Thyroid gland (tissue), 4 donors: ENCODE results near the gene SELP. TPM values are rescaled to one million over a fixed set of nuclear protein-coding genes. Genes with fewer than 3 reads are reported as not detected.

Experiments used
- DNase-seq, 2 donors: peaks; one replicate each; pipeline ENCODE4 v3.0.0-alpha.2; 2019
- H3K27ac ChIP-seq, 3 donors: fragments of 200-600 bp; sonication (generic); 1 replicate in 2 of 3; 2 replicates in 1 of 3; pipeline ENCODE4 v1.5.1; 2016 to 2019; ENCODE audit warnings: mild to moderate bottlenecking in 1 of 3, moderate library complexity in 1 of 3
- H3K27me3 ChIP-seq: fragments of 200-600 bp; sonication (generic); one replicate; pipeline ENCODE4 v1.5.1; 2019
- H3K36me3 ChIP-seq, 2 donors: fragments of 200-600 bp; sonication (generic); one replicate each; pipeline ENCODE4 v1.5.1; 2016 to 2019
- H3K4me1 ChIP-seq, 2 donors: fragments of 200-600 bp; sonication (generic); one replicate each; pipeline ENCODE4 v1.5.1; 2017 to 2019
- H3K4me3 ChIP-seq, 3 donors: fragments of 200-600 bp; sonication (generic); replicated peaks in 1 of 3; 1 replicate in 2 of 3; 2 replicates in 1 of 3; pipeline ENCODE4 v1.5.1; 2016; ENCODE audit warnings: mild to moderate bottlenecking in 1 of 3
- H3K9me3 ChIP-seq: fragments of 200-600 bp; sonication (generic); one replicate; pipeline ENCODE4 v1.5.1; 2017
- POLR2A ChIP-seq, 2 donors: fragments of 450-650 bp; IDR thresholded peaks; one replicate each; pipeline ENCODE4 v1.6.1; 2017; ENCODE audit warnings: antibody characterized with exemption in 2 of 2, mild to moderate bottlenecking in 2 of 2, moderate library complexity in 1 of 2
- whole genome bisulfite sequencing, 2 donors: methylation state at CpG; one replicate each; pipeline ENCODE4 v1.1.5; 2017; 5-methylcytosine and 5-hydroxymethylcytosine counted together
- intact Hi-C: fragments of 100-400 bp; cut with DNase I; formaldehyde crosslinking; loops from one replicate; pipeline ENCODE4 v1.15.1; 2023
- total RNA-seq, 4 donors: library from RNA; depleted of rRNA; stranded (reverse); fragments of >200 nt; gene quantifications; one replicate each; pipeline ENCODE4 v1.2.3, GENCODE V29; 2016
- TF ChIP-seq, protein P1 (sequence below), 6 experiments: fragments of 200-600 bp in 3 of 6; fragments of 450-650 bp in 3 of 6; sonication (generic) in 3 of 6; IDR thresholded peaks; one replicate each; pipeline ENCODE4 v1.5.1; 2016 to 2019; ENCODE audit warnings: antibody characterized with exemption in 6 of 6, mild to moderate bottlenecking in 2 of 6, inconsistent platforms in 1 of 6, moderate library complexity in 1 of 6

SELP gene
- total RNA-seq, 4 donors from 2014 or later = 3.6 to 8.2 (median 5.4) TPM

DNA sequence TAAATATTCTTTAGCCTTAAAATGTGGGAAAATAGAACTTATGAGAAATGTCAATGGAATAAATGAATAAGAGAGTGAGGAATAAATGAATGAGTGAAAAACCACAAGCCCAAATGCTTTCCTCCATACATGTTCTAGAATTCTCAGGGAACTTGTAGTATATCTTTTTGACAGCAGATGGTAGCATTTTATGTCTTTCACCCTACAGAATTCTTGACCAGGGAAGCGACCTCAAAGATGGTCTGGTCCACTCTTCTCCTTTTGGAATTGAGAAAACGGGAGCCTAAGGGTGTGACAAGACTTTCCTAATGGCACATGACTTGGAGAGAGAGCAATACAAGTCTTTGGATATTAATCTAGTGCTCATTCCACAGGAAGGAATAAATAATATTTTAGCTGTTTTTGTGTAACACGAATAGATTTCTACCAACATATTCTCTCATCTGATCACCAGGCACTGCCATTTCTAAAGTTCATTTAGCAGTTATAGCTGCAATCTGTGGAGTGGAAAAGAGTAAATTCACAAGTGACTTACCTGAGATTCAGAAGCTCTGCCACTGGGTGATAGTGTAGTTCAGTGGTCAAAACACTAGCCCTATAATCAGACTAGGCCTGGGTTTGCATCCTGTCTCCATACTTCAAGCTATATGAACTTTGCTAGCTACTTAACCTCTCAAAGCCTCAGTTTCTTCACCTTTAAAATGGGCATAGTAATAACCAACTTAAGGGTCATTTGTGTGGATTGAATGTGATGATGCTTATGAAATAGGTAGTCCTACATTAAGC, 28.6 kb downstream of the SELP start:
- intact Hi-C loops = no loop called here
- Histone ChIP-seq H3K4me3 (no peak overlapping the region), H3K27me3 (no peaks in the 10 kb centered on the region), H3K9me3 (no peaks in the 10 kb centered on the region), H3K27ac (no peak overlapping the region), H3K36me3 (no peaks in the 10 kb centered on the region), H3K4me1 (no peaks in the 10 kb centered on the region)
- 36% methylated on average over 3 of the region's 3 CpGs for WGBS, 2 donors
- no peak for TF ChIP-seq POLR2A (IDR thresholded peaks at IDR 0.05)
- TF ChIP-seq, protein P1, sequence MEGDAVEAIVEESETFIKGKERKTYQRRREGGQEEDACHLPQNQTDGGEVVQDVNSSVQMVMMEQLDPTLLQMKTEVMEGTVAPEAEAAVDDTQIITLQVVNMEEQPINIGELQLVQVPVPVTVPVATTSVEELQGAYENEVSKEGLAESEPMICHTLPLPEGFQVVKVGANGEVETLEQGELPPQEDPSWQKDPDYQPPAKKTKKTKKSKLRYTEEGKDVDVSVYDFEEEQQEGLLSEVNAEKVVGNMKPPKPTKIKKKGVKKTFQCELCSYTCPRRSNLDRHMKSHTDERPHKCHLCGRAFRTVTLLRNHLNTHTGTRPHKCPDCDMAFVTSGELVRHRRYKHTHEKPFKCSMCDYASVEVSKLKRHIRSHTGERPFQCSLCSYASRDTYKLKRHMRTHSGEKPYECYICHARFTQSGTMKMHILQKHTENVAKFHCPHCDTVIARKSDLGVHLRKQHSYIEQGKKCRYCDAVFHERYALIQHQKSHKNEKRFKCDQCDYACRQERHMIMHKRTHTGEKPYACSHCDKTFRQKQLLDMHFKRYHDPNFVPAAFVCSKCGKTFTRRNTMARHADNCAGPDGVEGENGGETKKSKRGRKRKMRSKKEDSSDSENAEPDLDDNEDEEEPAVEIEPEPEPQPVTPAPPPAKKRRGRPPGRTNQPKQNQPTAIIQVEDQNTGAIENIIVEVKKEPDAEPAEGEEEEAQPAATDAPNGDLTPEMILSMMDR (IDR thresholded peaks at IDR 0.05) = peak in 4 of 6 experiments; percentile 12 to 41 (median 38)
- DNase-seq = no peak

DNA sequence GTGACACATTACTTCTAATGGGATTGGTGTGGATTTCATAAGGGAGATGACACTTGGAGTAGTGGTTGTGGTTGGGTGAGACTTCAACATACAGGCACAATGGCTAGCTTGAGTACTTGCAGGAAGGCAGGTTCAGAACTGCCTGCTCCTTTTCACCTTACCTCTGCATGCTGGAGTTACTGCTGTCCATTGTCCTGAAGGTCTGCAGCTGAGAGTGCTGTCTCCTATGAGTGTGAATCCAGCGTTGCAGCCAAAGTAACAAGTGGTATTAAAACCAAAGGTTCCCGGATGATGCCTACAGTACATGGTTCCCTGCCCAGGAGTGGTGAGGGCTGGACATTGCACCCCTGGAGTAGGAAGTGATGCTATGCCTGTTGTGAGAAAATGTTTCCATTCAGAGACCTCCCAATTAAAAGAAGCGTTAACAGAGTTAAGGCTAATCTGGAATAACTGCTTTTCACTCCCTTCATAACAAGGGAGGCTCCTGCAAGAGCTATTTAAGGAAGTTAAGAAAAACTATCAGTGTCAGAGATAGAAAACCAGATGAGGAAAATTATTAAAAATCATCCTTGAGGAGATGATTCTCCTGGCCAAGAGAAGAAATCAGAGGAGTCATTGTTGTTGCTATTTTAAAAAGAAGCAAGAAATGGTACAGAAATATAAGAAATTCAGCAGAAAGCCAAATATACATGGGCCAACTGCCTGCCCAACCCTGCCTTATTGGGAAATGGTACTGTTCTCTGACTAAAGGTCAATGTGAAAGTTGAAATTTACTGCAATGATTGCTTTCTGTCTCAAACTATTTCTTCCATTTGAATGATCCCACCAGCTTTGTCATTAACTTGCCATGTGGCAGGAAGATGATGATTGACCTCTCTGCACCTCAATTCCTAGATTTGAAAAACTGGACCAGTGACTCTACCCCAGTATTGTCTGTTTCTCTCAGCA, 33.9 kb downstream of the SELP start:
- H3K27ac ChIP-seq = no peak overlapping the region
- H3K4me3 ChIP-seq = no peak overlapping the region
- no peaks in the 10 kb centered on the region for H3K27me3 ChIP-seq
- no peaks in the 10 kb centered on the region for H3K9me3 ChIP-seq
- H3K36me3 ChIP-seq = no peaks in the 10 kb centered on the region
- DNase-seq = no peak
- WGBS, 2 donors = 43 to 49% methylated on average over 3 of the region's 3 CpGs
- intact Hi-C loops = no loop called here
- TF ChIP-seq, protein P1 (IDR thresholded peaks at IDR 0.05) = no peak
- no peak for TF ChIP-seq POLR2A (IDR thresholded peaks at IDR 0.05)
- no peaks in the 10 kb centered on the region for H3K4me1 ChIP-seq

DNA sequence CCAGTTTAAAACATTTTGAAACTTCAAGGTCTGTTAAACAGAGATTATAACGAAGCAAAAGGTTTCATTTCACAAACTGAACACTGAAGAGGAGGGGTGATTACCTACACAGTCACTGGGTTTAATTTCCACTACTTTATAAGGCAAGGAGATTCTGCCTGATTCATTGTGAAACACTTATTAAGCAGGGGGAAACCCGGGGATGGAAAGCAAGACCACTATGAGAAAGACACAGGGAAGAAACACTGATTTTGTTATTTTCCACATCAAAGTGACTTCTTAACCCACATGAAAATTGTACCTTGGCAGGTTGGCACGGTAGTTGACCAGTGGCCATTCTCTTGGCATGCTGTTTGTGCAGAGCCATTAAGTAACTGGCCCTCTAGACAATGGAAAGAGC, 35.5 kb downstream of the SELP start:
- TF ChIP-seq, protein P1 (IDR thresholded peaks at IDR 0.05) = no peak
- TF ChIP-seq POLR2A (IDR thresholded peaks at IDR 0.05) = no peak
- 65 to 72% methylated on average over 3 of the region's 3 CpGs for WGBS, 2 donors
- Histone ChIP-seq H3K4me3 (no peak overlapping the region), H3K36me3 (no peaks in the 10 kb centered on the region), H3K27ac (no peak overlapping the region), H3K4me1 (no peaks in the 10 kb centered on the region), H3K27me3 (no peaks in the 10 kb centered on the region), H3K9me3 (no peaks in the 10 kb centered on the region)
- no peak for DNase-seq
- intact Hi-C loops = no loop called here

DNA sequence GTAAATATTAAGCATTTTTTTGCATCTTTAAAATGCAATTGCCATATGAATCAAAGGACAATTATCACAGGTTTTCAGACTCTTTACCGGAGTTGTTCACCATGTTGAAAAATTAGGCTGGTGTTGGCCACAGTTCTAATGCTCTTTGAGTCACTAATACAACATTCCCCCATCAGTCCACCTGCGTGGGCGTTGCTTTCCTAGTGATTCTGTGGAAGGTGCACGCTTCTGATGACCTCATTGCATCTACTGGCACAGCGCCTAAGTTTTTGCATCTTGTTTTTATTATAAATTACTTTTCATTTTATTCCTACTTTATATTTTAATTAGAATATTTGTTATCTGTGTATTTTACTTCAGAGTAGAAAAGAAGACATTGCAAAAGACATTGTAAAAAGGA, 39.0 kb downstream of the SELP start:
- no peak overlapping the region for H3K4me3 ChIP-seq
- H3K27ac ChIP-seq = no peak overlapping the region
- DNase-seq = no peak
- peaks cover 4 to 9% of the 10 kb centered on the region in 2 donors for H3K4me1 ChIP-seq
- intact Hi-C loops = no loop called here
- H3K9me3 ChIP-seq = no peaks in the 10 kb centered on the region
- H3K36me3 ChIP-seq = no peaks in the 10 kb centered on the region
- TF ChIP-seq POLR2A (IDR thresholded peaks at IDR 0.05) = no peak
- TF ChIP-seq, protein P1 (IDR thresholded peaks at IDR 0.05) = no peak
- 84 to 89% methylated on average over 5 of the region's 5 CpGs for WGBS, 2 donors
- H3K27me3 ChIP-seq = no peaks in the 10 kb centered on the region
